A549 (cell line): Measurements from ENCODE around the gene FAM131A. TPM values are rescaled to one million over a fixed set of nuclear protein-coding genes. Genes with fewer than 3 reads are reported as not detected.

Source experiments
- ATAC-seq, 2 experiments: fragments of 200-7000 bp in 1 of 2; fragments of >200 bp in 1 of 2; cut with Nextera tagmentation in 1 of 2; cut with Tn5 transposase in 1 of 2; 3 replicates each; pipeline versions ENCODE4 v1.8.0 to v1.9.1; 2018 to 2020; ENCODE audit warnings: mild to moderate bottlenecking in 1 of 2, moderate library complexity in 1 of 2
- CTCF ChIA-PET: fragments of 300-600 bp; sonication (Branson Sonifier 250); formaldehyde crosslinking; extraction: SDS; loops from one replicate; lab custom pipeline; 2021; ENCODE audit warnings: antibody characterized with exemption, inconsistent platforms; lab: Yijun Ruan, JAX
- POLR2A ChIA-PET: fragments of 350-600 bp; formaldehyde crosslinking; extraction: SDS; loops from one replicate; lab custom pipeline; 2021; ENCODE audit warnings: antibody characterized with exemption, inconsistent platforms; lab: Yijun Ruan, JAX
- DNase-seq, 2 experiments: peaks; one replicate each; pipeline versions ENCODE4 v3.0.0 to v3.0.0-alpha.2; 2011 to 2016; ENCODE audit warnings: low read depth in 1 of 2, low spot score in 1 of 2
- FAIRE-seq: peaks from 2 replicates; lab custom pipeline; 2011; peaks lifted over from hg19 to GRCh38; lab: Jason Lieb, UNC
- H3K27ac ChIP-seq, 2 experiments: fragments of >200 bp; sonication (Bioruptor Twin); formaldehyde crosslinking; 3 replicates each; pipeline ENCODE4 v1.5.1; 2016 to 2017
- H3K4me1 ChIP-seq: fragments of >200 bp; sonication (Bioruptor Twin); formaldehyde crosslinking; 3 replicates; pipeline ENCODE4 v1.6.1; 2016
- H3K4me2 ChIP-seq: fragments of >200 bp; sonication (Bioruptor Twin); formaldehyde crosslinking; 3 replicates; pipeline ENCODE4 v1.6.1; 2016
- H3K4me3 ChIP-seq: fragments of >200 bp; sonication (Bioruptor Twin); formaldehyde crosslinking; 3 replicates; pipeline ENCODE4 v1.5.1; 2016
- H3K9me3 ChIP-seq: fragments of >200 bp; sonication (Bioruptor Twin); formaldehyde crosslinking; 3 replicates; pipeline ENCODE4 v1.6.1; 2016
- BHLHE40 ChIP-seq: IDR thresholded peaks from 2 replicates; pipeline ENCODE4 v1.6.1; 2012; ENCODE audit warnings: low read depth, low read length, inconsistent platforms
- CBX2 ChIP-seq: fragments of 200-600 bp; sonication (generic); IDR thresholded peaks from 2 replicates; pipeline ENCODE4 v1.6.1; 2016; ENCODE audit warnings: low read depth, mild to moderate bottlenecking, borderline replicate concordance
- CHD2 ChIP-seq: fragments of 150-350 bp; IDR thresholded peaks from 2 replicates; pipeline ENCODE4 v1.6.1; 2014; ENCODE audit warnings: low read length; ENCODE audit not compliant: partially characterized antibody
- EHMT2 ChIP-seq: fragments of 200-600 bp; sonication (generic); IDR thresholded peaks from 2 replicates; pipeline ENCODE4 v1.6.1; 2016; ENCODE audit warnings: antibody characterized with exemption, low read depth, mild to moderate bottlenecking, moderate library complexity
- FOSL2 ChIP-seq, 2 experiments: fragments of 450-650 bp in 1 of 2; fragments of >200 bp in 1 of 2; sonication (Bioruptor Twin) in 1 of 2; formaldehyde crosslinking; IDR thresholded peaks; 2 replicates each; pipeline versions ENCODE4 v1.5.0 to v1.6.1; 2016 to 2020; ENCODE audit warnings: mild to moderate bottlenecking in 1 of 2, moderate library complexity in 1 of 2
- HDAC2 ChIP-seq: fragments of 200-600 bp; sonication (generic); IDR thresholded peaks from 2 replicates; pipeline ENCODE4 v1.6.1; 2016
- HEYL ChIP-seq: fragments of 250-450 bp; sonication (Bioruptor Pico); IDR thresholded peaks from 2 replicates; pipeline ENCODE4 v1.8.0; 2021; ENCODE audit warnings: mild to moderate bottlenecking, moderate library complexity
- HOXA7 ChIP-seq: fragments of 250-450 bp; sonication (Bioruptor Pico); IDR thresholded peaks from 2 replicates; pipeline ENCODE4 v1.5.0; 2020; ENCODE audit warnings: mild to moderate bottlenecking, moderate library complexity
- JUNB ChIP-seq: fragments of >200 bp; sonication (Bioruptor Twin); formaldehyde crosslinking; IDR thresholded peaks from 2 replicates; pipeline ENCODE4 v1.6.1; 2016
- MAFK ChIP-seq: fragments of 450-650 bp; IDR thresholded peaks from 2 replicates; pipeline ENCODE4 v1.6.1; 2014; ENCODE audit not compliant: partially characterized antibody
- MYC ChIP-seq: IDR thresholded peaks from 2 replicates; pipeline ENCODE4 v1.6.1; 2012; ENCODE audit warnings: mild to moderate bottlenecking, inconsistent platforms, low read length, improper control_type of control experiment, borderline replicate concordance
- PHF8 ChIP-seq: fragments of 200-600 bp; sonication (generic); IDR thresholded peaks from 2 replicates; pipeline ENCODE4 v1.6.1; 2016; ENCODE audit warnings: low read depth, mild to moderate bottlenecking, antibody characterized with exemption, moderate library complexity, borderline replicate concordance
- RAD21 ChIP-seq, 2 experiments: fragments of >200 bp in 1 of 2; sonication (Bioruptor Twin) in 1 of 2; formaldehyde crosslinking in 1 of 2; IDR thresholded peaks in 1 of 2; conservative IDR thresholded peaks in 1 of 2; 2 replicates in 1 of 2; 3 replicates in 1 of 2; pipeline ENCODE4 v1.6.1; 2012 to 2018; ENCODE audit warnings: inconsistent platforms in 1 of 2
- RCOR1 ChIP-seq: fragments of 150-350 bp; IDR thresholded peaks from 2 replicates; pipeline ENCODE4 v1.6.1; 2014; ENCODE audit warnings: antibody characterized with exemption, low read length, low read depth
- RFX5 ChIP-seq: fragments of 450-650 bp; IDR thresholded peaks from 2 replicates; pipeline ENCODE4 v1.7.1; 2014; ENCODE audit warnings: antibody characterized with exemption, mild to moderate bottlenecking, moderate library complexity
- RNF2 ChIP-seq: fragments of 200-600 bp; sonication (generic); IDR thresholded peaks from 2 replicates; pipeline ENCODE4 v1.6.1; 2016; ENCODE audit warnings: low read depth, mild to moderate bottlenecking, antibody characterized with exemption, moderate library complexity, borderline replicate concordance
- SREBF2 ChIP-seq: fragments of 450-650 bp; IDR thresholded peaks from 2 replicates; pipeline ENCODE4 v1.6.1; 2014; ENCODE audit warnings: mild to moderate bottlenecking, moderate library complexity
- TFCP2L1 ChIP-seq: fragments of 250-450 bp; sonication (Bioruptor Pico); IDR thresholded peaks from 2 replicates; pipeline ENCODE4 v1.5.0; 2021; ENCODE audit warnings: mild to moderate bottlenecking
- ZC3H11A ChIP-seq: fragments of 450-650 bp; IDR thresholded peaks from 2 replicates; pipeline ENCODE4 v1.6.1; 2014; ENCODE audit warnings: antibody characterized with exemption, mild to moderate bottlenecking
- ZFP36 ChIP-seq: fragments of 450-650 bp; IDR thresholded peaks from 2 replicates; pipeline ENCODE4 v1.6.1; 2014; ENCODE audit warnings: borderline replicate concordance; ENCODE audit not compliant: partially characterized antibody
- whole genome bisulfite sequencing: methylation state at CpG from one replicate; pipeline ENCODE4 v1.1.6; 2017; ENCODE audit errors: missing lambda C conversion rate; 5-methylcytosine and 5-hydroxymethylcytosine counted together
- polyA plus RNA-seq, 4 experiments: library from polyadenylated mRNA; depleted of rRNA in 3 of 4; stranded (reverse); fragments of >200 nt; fragmentation: RNase III in 1 of 4; extraction: RNeasy Plus Mini Kit Qiagen cat#74134 plus additional on column Dnase treatment in 1 of 4; gene quantifications; 2 replicates in 3 of 4; 3 replicates in 1 of 4; pipeline ENCODE4 v1.2.3, GENCODE V29; 2011 to 2017
- TF ChIP-seq, protein P1 (sequence below): IDR thresholded peaks from 2 replicates; pipeline ENCODE4 v1.6.1; 2012; ENCODE audit warnings: low read depth, borderline replicate concordance
- TF ChIP-seq, protein P2 (sequence below): IDR thresholded peaks from 2 replicates; pipeline ENCODE4 v1.6.1; 2012
- TF ChIP-seq, protein P3 (sequence below): fragments of >200 bp; sonication (Bioruptor Twin); formaldehyde crosslinking; IDR thresholded peaks from 3 replicates; pipeline ENCODE4 v1.6.1; 2016
- TF ChIP-seq, protein P4 (sequence below): fragments of >200 bp; sonication (Bioruptor Twin); formaldehyde crosslinking; IDR thresholded peaks from 2 replicates; pipeline ENCODE4 v1.6.1; 2016

Gene FAM131A
- polyA plus RNA-seq, 2 of the 4 experiments (the other 2 are of a cell fraction) = 5.2 to 6.1 TPM

- ATAC-seq (no peak), FAIRE-seq (no peak), DNase-seq (no peak)
- Histone ChIP-seq H3K27ac (no peak overlapping the region), H3K4me3 (no peak overlapping the region), H3K4me1 (peaks cover 12% of the 10 kb centered on the region; the same call in 2 of the 3 replicates), H3K9me3 (no peaks in the 10 kb centered on the region), H3K4me2 (no peak overlapping the region)
- WGBS = 53% methylated on average over 6 of the region's 6 CpGs
- CTCF ChIA-PET = interaction anchor here (0.7 to 13.6 kb wide), 10 partner anchors 10 to 188 kb away, joined by 3 to 171 read pairs (median 10); partner anchors contain the start of gene EPHB3
- no peak for TF ChIP-seq JUNB
- TF ChIP-seq TFCP2L1 (CRISPR knock-in tag) = no peak
- TF ChIP-seq EHMT2 = no peak
- TF ChIP-seq PHF8 = no peak
- no peak for TF ChIP-seq HOXA7 (CRISPR knock-in tag)
- TF ChIP-seq, protein P1, sequence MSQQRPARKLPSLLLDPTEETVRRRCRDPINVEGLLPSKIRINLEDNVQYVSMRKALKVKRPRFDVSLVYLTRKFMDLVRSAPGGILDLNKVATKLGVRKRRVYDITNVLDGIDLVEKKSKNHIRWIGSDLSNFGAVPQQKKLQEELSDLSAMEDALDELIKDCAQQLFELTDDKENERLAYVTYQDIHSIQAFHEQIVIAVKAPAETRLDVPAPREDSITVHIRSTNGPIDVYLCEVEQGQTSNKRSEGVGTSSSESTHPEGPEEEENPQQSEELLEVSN = no peak
- TF ChIP-seq, protein P2, sequence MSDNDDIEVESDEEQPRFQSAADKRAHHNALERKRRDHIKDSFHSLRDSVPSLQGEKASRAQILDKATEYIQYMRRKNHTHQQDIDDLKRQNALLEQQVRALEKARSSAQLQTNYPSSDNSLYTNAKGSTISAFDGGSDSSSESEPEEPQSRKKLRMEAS = no peak
- no peak for TF ChIP-seq SREBF2
- TF ChIP-seq RNF2 = no peak
- TF ChIP-seq BHLHE40 = no peak
- TF ChIP-seq, protein P3, sequence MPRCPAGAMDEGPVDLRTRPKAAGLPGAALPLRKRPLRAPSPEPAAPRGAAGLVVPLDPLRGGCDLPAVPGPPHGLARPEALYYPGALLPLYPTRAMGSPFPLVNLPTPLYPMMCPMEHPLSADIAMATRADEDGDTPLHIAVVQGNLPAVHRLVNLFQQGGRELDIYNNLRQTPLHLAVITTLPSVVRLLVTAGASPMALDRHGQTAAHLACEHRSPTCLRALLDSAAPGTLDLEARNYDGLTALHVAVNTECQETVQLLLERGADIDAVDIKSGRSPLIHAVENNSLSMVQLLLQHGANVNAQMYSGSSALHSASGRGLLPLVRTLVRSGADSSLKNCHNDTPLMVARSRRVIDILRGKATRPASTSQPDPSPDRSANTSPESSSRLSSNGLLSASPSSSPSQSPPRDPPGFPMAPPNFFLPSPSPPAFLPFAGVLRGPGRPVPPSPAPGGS = no peak
- no peak for TF ChIP-seq HDAC2
- no peak for TF ChIP-seq HEYL (CRISPR knock-in tag)
- TF ChIP-seq CBX2 = no peak
- no peak for TF ChIP-seq RAD21 (conservative IDR thresholded peaks at IDR 0.05 in 1 of 2, IDR thresholded peaks at IDR 0.05 in 1 of 2)
- TF ChIP-seq, protein P4, sequence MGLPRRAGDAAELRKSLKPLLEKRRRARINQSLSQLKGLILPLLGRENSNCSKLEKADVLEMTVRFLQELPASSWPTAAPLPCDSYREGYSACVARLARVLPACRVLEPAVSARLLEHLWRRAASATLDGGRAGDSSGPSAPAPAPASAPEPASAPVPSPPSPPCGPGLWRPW = no peak
- no peak for TF ChIP-seq ZFP36
- TF ChIP-seq ZC3H11A = no peak
- no peak for TF ChIP-seq MYC
- TF ChIP-seq FOSL2 (IDR thresholded peaks at IDR 0.05) = no peak
- TF ChIP-seq FOSL2 (CRISPR knock-in tag; IDR thresholded peaks at IDR 0.05) = no peak
- POLR2A ChIA-PET = no interaction called here
These were observed 36.0 kb downstream of the FAM131A start for GRCh38 chr3:184373422-184373821.

- no peaks in the 10 kb centered on the region for H3K9me3 ChIP-seq
- no peak overlapping the region for H3K4me2 ChIP-seq
- H3K4me1 ChIP-seq = peaks cover 12% of the 10 kb centered on the region; the same call in 2 of the 3 replicates
- ChIA-PET CTCF (interaction anchor here (1.0 to 13.6 kb wide), 9 partner anchors 13 to 481 kb away, joined by 3 to 171 read pairs (median 3); no protein-coding TSS in a partner anchor), POLR2A (interaction anchor here (0.6 kb wide), 1 partner anchor 92 kb away, joined by 5 read pairs; no protein-coding TSS in a partner anchor)
- H3K27ac ChIP-seq = no peak overlapping the region
- TF ChIP-seq CHD2 (no peak), RCOR1 (no peak), RFX5 (no peak), MAFK (no peak), EHMT2 (no peak), ZFP36 (no peak)
- ATAC-seq (no peak), DNase-seq (no peak), FAIRE-seq (no peak)
- no peak overlapping the region for H3K4me3 ChIP-seq
- 66% methylated on average over 12 of the region's 12 CpGs for WGBS
These were observed 38.5 kb downstream of the FAM131A start for GRCh38 chr3:184375747-184376461.
